Endothelial cell (in vitro differentiated cells): ENCODE results near the gene PTPRM. TPM values are rescaled to one million over a fixed set of nuclear protein-coding genes. Genes with fewer than 3 reads are reported as not detected.

Experiments used
- DNase-seq: peaks from one replicate; pipeline ENCODE4 v3.0.0; 2021; ENCODE audit warnings: low spot score
- H3K27ac Mint-ChIP-seq: one replicate; pipeline ENCODE4 v1.8.0; 2021; ENCODE audit warnings: mixed read lengths, inconsistent platforms; ENCODE audit not compliant: unreplicated experiment
- H3K27me3 Mint-ChIP-seq: one replicate; pipeline ENCODE4 v1.8.0; 2021; ENCODE audit warnings: mild to moderate bottlenecking, moderate library complexity, mixed read lengths, inconsistent platforms; ENCODE audit not compliant: unreplicated experiment
- H3K36me3 Mint-ChIP-seq: one replicate; pipeline ENCODE4 v1.8.0; 2021; ENCODE audit warnings: mild to moderate bottlenecking, low read depth, mixed read lengths, inconsistent platforms; ENCODE audit not compliant: unreplicated experiment
- H3K4me1 Mint-ChIP-seq: one replicate; pipeline ENCODE4 v1.8.0; 2021; ENCODE audit warnings: mild to moderate bottlenecking, mixed read lengths, inconsistent platforms; ENCODE audit not compliant: unreplicated experiment
- H3K4me3 Mint-ChIP-seq: one replicate; pipeline ENCODE4 v1.8.0; 2021; ENCODE audit warnings: mild to moderate bottlenecking, mixed read lengths, inconsistent platforms; ENCODE audit not compliant: unreplicated experiment
- H3K9me3 Mint-ChIP-seq: one replicate; pipeline ENCODE4 v1.8.0; 2021; ENCODE audit warnings: mixed read lengths, inconsistent platforms; ENCODE audit not compliant: unreplicated experiment
- total RNA-seq: library from RNA; stranded (reverse); fragmentation: NEBNext Ultra II Directional; extraction: Animal tissue kit (Norgen Biotek cat#: 25700); gene quantifications from one replicate; pipeline ENCODE4 v1.2.1, GENCODE V29; 2021; ENCODE audit not compliant: unreplicated experiment
- TF ChIP-seq, protein P1 (sequence below): fragments of 200-600 bp; sonication (generic); IDR thresholded peaks from one replicate; pipeline ENCODE4 v1.5.0; 2021; ENCODE audit warnings: antibody characterized with exemption; ENCODE audit not compliant: unreplicated experiment

The PTPRM gene
- total RNA-seq, 1 donor from 2014 or later = 284 TPM

DNA sequence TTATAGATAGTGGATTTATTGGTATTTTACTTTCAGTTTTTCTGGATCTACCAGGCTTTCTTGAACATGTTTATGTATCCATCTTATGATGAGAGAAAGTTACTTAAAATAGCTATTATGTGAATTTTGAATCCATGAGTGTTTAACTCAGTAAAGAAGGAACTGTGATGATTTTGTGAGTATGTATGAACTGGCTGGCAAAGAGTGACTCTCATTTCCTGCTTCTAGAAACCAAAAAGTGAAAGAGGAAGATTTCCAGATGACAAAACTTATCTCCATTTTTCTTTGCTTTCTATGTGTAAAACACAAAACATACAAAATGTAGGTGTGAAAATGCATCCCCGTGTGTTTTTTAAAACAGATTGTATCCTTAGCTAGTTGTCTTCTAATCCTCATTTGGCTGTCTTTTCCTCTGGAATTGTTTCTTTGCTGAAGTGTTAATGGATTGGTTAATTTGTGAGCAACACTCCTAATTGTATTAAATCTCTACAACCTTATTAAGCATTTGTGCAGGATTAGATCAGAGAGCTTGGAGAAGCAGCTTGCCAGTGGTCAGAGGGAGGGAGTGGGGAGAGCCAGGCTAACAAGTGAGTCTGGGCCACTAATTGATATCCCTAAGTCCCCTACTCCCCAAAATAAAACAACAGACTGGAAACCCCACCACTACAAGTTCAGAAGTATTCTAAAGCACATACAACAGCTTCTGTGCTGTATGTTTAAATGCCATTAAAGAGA lies 23.9 kb downstream of the PTPRM start:
- H3K27ac Mint-ChIP-seq = no peak overlapping the region
- no peak overlapping the region for H3K4me3 Mint-ChIP-seq
- TF ChIP-seq, protein P1, sequence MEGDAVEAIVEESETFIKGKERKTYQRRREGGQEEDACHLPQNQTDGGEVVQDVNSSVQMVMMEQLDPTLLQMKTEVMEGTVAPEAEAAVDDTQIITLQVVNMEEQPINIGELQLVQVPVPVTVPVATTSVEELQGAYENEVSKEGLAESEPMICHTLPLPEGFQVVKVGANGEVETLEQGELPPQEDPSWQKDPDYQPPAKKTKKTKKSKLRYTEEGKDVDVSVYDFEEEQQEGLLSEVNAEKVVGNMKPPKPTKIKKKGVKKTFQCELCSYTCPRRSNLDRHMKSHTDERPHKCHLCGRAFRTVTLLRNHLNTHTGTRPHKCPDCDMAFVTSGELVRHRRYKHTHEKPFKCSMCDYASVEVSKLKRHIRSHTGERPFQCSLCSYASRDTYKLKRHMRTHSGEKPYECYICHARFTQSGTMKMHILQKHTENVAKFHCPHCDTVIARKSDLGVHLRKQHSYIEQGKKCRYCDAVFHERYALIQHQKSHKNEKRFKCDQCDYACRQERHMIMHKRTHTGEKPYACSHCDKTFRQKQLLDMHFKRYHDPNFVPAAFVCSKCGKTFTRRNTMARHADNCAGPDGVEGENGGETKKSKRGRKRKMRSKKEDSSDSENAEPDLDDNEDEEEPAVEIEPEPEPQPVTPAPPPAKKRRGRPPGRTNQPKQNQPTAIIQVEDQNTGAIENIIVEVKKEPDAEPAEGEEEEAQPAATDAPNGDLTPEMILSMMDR = no peak
- H3K27me3 Mint-ChIP-seq = no peaks in the 10 kb centered on the region
- no peaks in the 10 kb centered on the region for H3K36me3 Mint-ChIP-seq
- no peak for DNase-seq
- H3K9me3 Mint-ChIP-seq = no peaks in the 10 kb centered on the region
- peaks cover 26% of the 10 kb centered on the region for H3K4me1 Mint-ChIP-seq

DNA sequence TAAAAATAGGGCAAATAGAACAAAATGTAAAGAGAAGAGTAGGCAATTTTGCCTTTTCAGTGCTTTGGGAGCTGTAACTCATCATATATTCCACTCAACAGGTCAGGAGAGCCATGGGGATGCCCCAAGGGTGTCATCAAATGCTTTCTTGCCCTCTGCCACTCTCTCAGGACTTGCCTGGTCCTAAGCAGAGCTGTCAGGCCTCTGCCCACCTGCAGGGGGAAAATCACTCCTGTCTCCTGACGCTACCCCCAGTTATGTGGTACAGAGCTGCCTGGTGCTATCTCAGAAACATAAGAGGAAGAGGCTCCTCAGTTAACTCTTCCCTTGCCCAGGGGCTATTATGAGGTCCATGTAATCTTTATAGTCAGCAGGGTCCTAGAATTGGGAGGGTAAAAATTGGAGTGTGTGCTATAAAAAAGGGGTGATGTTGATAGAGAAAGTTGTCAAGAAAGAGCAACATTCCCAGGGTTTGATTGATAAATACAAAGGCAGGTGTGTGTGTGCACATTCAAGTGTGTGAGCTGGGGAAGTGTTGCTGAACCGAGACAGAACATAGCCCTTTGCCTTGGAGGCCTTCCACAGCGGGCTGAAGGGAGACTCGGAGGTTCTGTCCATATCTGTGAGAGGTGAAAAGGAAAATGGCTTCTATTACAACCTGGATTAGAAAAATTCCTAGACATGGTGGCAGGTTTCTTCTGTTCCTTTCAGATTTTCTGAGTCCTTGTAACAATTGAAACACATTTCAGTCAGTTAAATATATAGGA lies 25.4 kb downstream of the PTPRM start:
- Mint-ChIP-seq H3K27ac (peak overlapping the region; percentile 32), H3K4me3 (no peak overlapping the region), H3K36me3 (no peaks in the 10 kb centered on the region), H3K9me3 (no peaks in the 10 kb centered on the region), H3K27me3 (no peaks in the 10 kb centered on the region), H3K4me1 (peaks cover 26% of the 10 kb centered on the region)
- peak; percentile 32 for DNase-seq
- TF ChIP-seq, protein P1 = peak; percentile 53

DNA sequence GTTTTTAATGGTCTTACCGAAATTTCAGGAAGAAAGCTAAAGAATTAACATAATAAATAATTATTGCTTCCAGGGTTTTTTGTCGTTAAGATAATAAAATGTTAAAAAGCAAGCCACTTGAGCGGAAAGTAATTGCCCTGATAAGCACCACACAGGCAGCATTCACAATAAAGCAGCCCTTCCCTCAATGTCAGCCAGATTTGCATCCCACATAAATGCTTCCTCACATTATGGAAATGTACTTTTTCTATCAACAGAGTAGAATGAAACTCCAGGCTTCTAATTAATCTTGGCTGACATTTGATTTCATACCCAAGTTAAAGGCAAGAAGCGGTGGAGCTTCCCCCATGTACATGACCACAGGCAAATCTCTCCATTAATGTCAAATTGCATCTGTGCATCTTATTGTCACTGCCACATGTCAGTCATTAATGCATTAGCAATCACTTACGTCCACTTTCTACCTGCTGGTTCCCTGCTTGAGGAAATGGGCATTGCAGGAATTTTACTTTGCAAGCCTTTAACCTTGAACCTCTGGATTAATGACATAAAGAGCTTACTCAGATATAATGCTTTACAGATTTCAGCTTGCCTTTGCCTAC lies 26.2 kb downstream of the PTPRM start:
- TF ChIP-seq, protein P1 = no peak
- no peak for DNase-seq
- no peak overlapping the region for H3K4me3 Mint-ChIP-seq
- no peaks in the 10 kb centered on the region for H3K9me3 Mint-ChIP-seq
- H3K27me3 Mint-ChIP-seq = no peaks in the 10 kb centered on the region
- no peak overlapping the region for H3K27ac Mint-ChIP-seq
- H3K36me3 Mint-ChIP-seq = no peaks in the 10 kb centered on the region
- peaks cover 26% of the 10 kb centered on the region for H3K4me1 Mint-ChIP-seq

DNA sequence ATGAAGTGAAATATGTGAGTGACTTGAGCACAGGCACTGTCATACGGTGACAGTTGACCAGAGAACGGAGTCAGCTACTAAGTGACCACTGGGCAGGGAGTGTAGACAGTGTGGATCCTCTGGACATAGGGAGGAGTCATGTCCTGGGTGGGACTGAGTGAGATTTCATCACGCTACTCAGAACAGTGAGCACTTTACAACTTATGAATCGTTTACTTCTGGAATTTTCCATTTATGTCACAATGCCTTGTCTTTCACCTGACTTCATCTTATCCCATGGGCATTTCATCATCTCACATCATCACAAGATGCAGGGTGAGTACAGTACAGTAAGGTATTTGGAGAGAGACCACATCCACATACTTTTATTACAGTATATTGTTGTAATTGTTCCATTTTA lies 29.0 kb downstream of the PTPRM start:
- TF ChIP-seq, protein P1 = no peak
- no peak for DNase-seq
- Mint-ChIP-seq H3K27me3 (no peaks in the 10 kb centered on the region), H3K9me3 (no peaks in the 10 kb centered on the region), H3K36me3 (peaks cover 4% of the 10 kb centered on the region), H3K27ac (no peak overlapping the region), H3K4me1 (peaks cover 31% of the 10 kb centered on the region), H3K4me3 (no peak overlapping the region)
